HG03469 (cell line): ENCODE data around the gene LSM14B.
"Not testable (repeated sequence)": the region's sequence is repeated elsewhere in the genome, so short reads cannot be mapped to it uniquely, and the experiment has no call there.

Experiments
- ATAC-seq: cut with Tn5 transposase; IDR thresholded peaks from one replicate; pipeline ENCODE4 v1.9.1; 2021; ENCODE audit warnings: mild to moderate bottlenecking, moderate library complexity, moderate number of reproducible peaks; ENCODE audit not compliant: unreplicated experiment

LSM14B gene

GRCh38 chr20:62143957-62144825 is 21.9 kb downstream of the LSM14B start:
- peak; percentile 14 for ATAC-seq

GRCh38 chr20:62145688-62146018 is 23.4 kb downstream of the LSM14B start:
- ATAC-seq, result no peak

- no peak for ATAC-seq
These were observed 23.9 kb downstream of the LSM14B start for GRCh38 chr20:62146019-62146755.

- no peak for ATAC-seq
These were observed 24.9 kb downstream of the LSM14B start for GRCh38 chr20:62147125-62147524.

GRCh38 chr20:62147528-62147927 is 25.3 kb downstream of the LSM14B start:
- ATAC-seq, result no peak

GRCh38 chr20:62148383-62148782 is 26.1 kb downstream of the LSM14B start:
- not testable (repeated sequence) for ATAC-seq

- no peak for ATAC-seq
These were observed 26.6 kb downstream of the LSM14B start for GRCh38 chr20:62148908-62149314.

GRCh38 chr20:62149532-62150309 is 27.4 kb downstream of the LSM14B start:
- ATAC-seq, result no peak

- no peak for ATAC-seq
These were observed 28.0 kb downstream of the LSM14B start for GRCh38 chr20:62150310-62150575.

GRCh38 chr20:62151225-62151624 is 28.9 kb downstream of the LSM14B start:
- ATAC-seq, result no peak

GRCh38 chr20:62151835-62152364 is 29.6 kb downstream of the LSM14B start:
- ATAC-seq, result no peak

- no peak for ATAC-seq
These were observed 33.4 kb downstream of the LSM14B start for GRCh38 chr20:62155428-62156253.

GRCh38 chr20:62156254-62156556 is 33.9 kb downstream of the LSM14B start:
- ATAC-seq, result no peak

GRCh38 chr20:62156592-62157386 is 34.5 kb downstream of the LSM14B start:
- no peak for ATAC-seq

- ATAC-seq, result no peak
These were observed 35.3 kb downstream of the LSM14B start for GRCh38 chr20:62157387-62158087.

- no peak for ATAC-seq
These were observed 35.8 kb downstream of the LSM14B start for GRCh38 chr20:62158088-62158400.

- no peak for ATAC-seq
These were observed 36.3 kb downstream of the LSM14B start for GRCh38 chr20:62158541-62158940.

GRCh38 chr20:62159052-62159451 is 36.8 kb downstream of the LSM14B start:
- no peak for ATAC-seq

- no peak for ATAC-seq
These were observed 37.6 kb downstream of the LSM14B start for GRCh38 chr20:62159839-62160238.
